ENCODE results near the gene KLHL36.

Gene KLHL36

GRCh38 chr16:84650062-84650991 lies 2.0 kb downstream of the KLHL36 start:
- DNase-seq (ENCODE audit: low spot score): no peak
- TF ChIP-seq, protein P1, sequence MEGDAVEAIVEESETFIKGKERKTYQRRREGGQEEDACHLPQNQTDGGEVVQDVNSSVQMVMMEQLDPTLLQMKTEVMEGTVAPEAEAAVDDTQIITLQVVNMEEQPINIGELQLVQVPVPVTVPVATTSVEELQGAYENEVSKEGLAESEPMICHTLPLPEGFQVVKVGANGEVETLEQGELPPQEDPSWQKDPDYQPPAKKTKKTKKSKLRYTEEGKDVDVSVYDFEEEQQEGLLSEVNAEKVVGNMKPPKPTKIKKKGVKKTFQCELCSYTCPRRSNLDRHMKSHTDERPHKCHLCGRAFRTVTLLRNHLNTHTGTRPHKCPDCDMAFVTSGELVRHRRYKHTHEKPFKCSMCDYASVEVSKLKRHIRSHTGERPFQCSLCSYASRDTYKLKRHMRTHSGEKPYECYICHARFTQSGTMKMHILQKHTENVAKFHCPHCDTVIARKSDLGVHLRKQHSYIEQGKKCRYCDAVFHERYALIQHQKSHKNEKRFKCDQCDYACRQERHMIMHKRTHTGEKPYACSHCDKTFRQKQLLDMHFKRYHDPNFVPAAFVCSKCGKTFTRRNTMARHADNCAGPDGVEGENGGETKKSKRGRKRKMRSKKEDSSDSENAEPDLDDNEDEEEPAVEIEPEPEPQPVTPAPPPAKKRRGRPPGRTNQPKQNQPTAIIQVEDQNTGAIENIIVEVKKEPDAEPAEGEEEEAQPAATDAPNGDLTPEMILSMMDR (IDR thresholded peaks at IDR 0.05; ENCODE audit: extremely low read depth, missing control alignments): no peak

DNA sequence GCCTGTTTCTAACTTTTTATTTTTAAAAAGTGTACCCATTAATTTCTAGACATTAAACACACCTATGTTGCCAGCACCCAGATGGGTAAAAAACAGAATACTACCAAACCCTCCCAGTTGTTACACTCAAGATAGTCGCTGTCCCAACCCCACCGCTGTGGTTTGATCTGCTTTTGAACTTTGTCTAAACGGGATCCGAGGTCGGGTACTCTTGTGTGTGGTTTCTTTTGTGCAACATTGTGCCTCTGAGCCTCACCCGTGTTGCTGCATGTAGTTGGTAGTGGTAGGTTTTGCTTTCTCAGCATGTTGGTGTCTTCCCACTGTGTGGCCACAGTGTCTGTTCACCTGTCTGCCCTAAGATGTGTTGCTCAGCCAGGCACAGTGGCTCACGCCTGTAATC lies 4.3 kb downstream of the KLHL36 start:
- TF ChIP-seq, protein P1 (IDR thresholded peaks at IDR 0.05; ENCODE audit: extremely low read depth, missing control alignments): no peak
- no peak for DNase-seq (ENCODE audit: low spot score)

- DNase-seq (ENCODE audit: low spot score): no peak
- TF ChIP-seq, protein P1 (IDR thresholded peaks at IDR 0.05; ENCODE audit: extremely low read depth, missing control alignments): no peak
Observed at GRCh38 chr16:84654238-84654637, 5.9 kb downstream of the KLHL36 start.

DNA sequence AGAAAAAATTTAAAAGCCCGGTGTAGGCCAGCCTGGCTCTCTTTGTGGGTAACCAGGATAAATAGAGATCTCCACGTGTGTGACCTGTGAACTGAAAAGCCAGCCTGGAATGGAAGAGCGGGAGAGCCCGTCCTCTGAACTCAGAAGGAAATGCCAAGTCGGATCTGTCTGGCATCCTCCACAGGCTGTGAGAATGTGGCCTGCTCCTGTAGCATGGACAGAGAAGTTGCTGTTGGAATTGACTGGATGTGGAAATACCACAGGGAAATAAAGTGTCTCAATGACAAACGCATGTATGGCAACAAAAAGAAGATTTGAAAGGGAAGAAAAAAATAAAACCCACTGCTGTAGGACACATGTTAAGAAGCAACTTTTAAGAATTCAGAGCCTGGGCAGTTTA lies 6.7 kb downstream of the KLHL36 start:
- no peak for DNase-seq (ENCODE audit: low spot score)
- TF ChIP-seq, protein P1 (IDR thresholded peaks at IDR 0.05; ENCODE audit: extremely low read depth, missing control alignments): no peak

DNA sequence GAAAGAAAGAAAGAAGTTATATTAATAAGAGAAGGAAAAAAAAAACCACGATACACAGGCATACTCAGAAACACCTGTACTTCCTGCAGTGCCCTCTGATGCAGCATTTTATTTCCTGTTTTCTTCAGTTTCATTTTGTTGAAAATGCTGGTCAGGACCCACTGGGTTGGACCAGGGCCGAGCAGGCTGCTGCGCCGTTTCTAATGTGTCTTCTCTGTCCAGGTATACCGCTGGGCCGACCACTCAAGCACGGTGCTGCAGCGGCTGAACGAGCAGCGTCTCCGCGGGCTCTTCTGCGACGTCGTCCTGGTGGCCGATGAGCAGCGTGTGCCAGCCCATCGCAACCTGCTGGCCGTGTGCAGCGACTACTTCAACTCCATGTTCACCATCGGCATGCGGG lies 8.3 kb downstream of the KLHL36 start:
- no peak for DNase-seq (ENCODE audit: low spot score)
- TF ChIP-seq, protein P1 (IDR thresholded peaks at IDR 0.05; ENCODE audit: extremely low read depth, missing control alignments): no peak

DNA sequence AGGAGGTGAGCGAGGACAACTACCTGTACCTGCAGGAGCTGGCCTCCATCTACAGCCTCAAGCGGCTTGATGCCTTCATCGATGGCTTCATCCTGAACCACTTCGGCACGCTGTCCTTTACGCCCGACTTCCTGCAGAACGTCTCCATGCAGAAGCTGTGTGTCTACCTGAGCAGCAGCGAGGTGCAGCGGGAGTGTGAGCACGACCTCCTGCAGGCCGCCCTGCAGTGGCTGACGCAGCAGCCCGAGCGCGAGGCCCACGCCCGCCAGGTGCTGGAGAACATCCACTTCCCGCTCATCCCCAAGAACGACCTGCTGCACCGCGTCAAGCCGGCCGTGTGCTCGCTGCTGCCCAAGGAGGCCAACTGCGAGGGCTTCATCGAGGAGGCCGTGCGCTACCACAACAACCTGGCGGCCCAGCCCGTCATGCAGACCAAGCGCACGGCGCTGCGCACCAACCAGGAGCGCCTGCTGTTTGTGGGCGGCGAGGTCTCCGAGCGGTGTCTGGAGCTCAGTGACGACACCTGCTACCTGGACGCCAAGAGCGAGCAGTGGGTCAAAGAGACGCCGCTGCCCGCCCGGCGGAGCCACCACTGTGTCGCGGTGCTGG lies 9.0 kb downstream of the KLHL36 start:
- TF ChIP-seq, protein P1 (IDR thresholded peaks at IDR 0.05; ENCODE audit: extremely low read depth, missing control alignments): no peak
- no peak for DNase-seq (ENCODE audit: low spot score)

- TF ChIP-seq, protein P1 (IDR thresholded peaks at IDR 0.05; ENCODE audit: extremely low read depth, missing control alignments): no peak
- DNase-seq (ENCODE audit: low spot score): no peak
Observed at GRCh38 chr16:84658690-84659089, 10.4 kb downstream of the KLHL36 start.
